ENCODE data around the gene MIF4GD. TPM values are rescaled to one million over a fixed set of nuclear protein-coding genes. Genes with fewer than 3 reads are reported as not detected.
A peak's percentile ranks its signal among the peaks of the same experiment; 100 is the strongest.

Gene MIF4GD
- total and polyA plus RNA-seq, 9 of the 15 experiments (the other 6 are each of a cell fraction or from before 2014, with no cell fraction given): 11.8 to 63.8 (median 28.1) TPM

DNA sequence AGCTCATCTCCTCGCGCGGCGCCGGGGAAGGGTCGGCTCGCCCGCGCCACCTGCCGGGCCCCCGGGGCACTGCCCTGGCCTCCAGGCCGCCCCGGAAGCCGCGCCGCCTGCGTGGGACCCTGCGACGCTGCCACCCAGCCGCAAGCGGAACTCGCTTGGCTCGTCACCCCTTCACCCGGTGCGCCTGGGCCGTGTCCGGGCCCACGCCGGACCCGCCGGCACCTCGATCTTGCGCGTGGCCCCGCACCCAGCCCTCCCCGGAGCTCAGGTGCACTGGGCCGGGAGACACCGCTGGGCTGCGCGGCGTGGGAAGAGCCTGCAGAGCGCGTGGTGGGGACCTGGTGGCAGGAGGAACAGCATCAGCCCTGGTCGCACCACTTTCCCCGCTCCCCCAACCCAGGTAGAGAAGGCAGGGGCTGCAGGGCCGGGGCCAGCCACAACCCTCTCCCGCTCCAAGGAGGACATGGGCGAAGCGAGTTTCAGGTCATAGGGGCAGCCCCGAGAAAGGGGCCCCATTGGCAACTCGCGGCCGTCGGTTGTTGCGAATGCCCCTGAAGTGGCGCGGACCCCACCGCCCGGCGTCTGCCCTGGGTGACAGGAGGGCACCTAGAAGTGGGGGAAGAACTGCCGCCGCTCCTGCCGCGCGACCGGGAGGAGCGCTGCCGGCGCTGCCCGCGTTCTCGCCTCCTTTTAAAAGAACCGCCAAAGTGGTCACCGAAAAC, 363 bp upstream of the MIF4GD start (continued):
- no peak for TF ChIP-seq ZNF668 (CRISPR knock-in tag; IDR thresholded peaks at IDR 0.05)
- peak; percentile 65; the same call in 1 of the 2 replicates for TF ChIP-seq ETS1 (conservative IDR thresholded peaks at IDR 0.05; ENCODE audit: control insufficient read depth, low read depth, low read length)
- TF ChIP-seq, protein P1, sequence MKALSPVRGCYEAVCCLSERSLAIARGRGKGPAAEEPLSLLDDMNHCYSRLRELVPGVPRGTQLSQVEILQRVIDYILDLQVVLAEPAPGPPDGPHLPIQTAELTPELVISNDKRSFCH (CRISPR knock-in tag; IDR thresholded peaks at IDR 0.05): no peak
- TF ChIP-seq, protein P1 (tag; IDR thresholded peaks at IDR 0.05): no peak
- TF ChIP-seq TCF15 (CRISPR knock-in tag; IDR thresholded peaks at IDR 0.05): no peak
- peak; percentile 77; the same call in 1 of the 2 replicates for TF ChIP-seq ETV5 (CRISPR knock-in tag; IDR thresholded peaks at IDR 0.05; ENCODE audit: low read depth)
- TF ChIP-seq RB1 (IDR thresholded peaks at IDR 0.05; ENCODE audit: low read depth): peak; percentile 97
- TF ChIP-seq, protein P2, sequence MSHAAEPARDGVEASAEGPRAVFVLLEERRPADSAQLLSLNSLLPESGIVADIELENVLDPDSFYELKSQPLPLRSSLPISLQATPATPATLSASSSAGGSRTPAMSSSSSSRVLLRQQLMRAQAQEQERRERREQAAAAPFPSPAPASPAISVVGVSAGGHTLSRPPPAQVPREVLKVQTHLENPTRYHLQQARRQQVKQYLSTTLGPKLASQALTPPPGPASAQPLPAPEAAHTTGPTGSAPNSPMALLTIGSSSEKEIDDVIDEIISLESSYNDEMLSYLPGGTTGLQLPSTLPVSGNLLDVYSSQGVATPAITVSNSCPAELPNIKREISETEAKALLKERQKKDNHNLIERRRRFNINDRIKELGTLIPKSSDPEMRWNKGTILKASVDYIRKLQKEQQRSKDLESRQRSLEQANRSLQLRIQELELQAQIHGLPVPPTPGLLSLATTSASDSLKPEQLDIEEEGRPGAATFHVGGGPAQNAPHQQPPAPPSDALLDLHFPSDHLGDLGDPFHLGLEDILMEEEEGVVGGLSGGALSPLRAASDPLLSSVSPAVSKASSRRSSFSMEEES (CRISPR knock-in tag; IDR thresholded peaks at IDR 0.05): no peak
- TF ChIP-seq CREM (IDR thresholded peaks at IDR 0.05; ENCODE audit: low read depth): peak; percentile 97
- TF ChIP-seq, protein P3, sequence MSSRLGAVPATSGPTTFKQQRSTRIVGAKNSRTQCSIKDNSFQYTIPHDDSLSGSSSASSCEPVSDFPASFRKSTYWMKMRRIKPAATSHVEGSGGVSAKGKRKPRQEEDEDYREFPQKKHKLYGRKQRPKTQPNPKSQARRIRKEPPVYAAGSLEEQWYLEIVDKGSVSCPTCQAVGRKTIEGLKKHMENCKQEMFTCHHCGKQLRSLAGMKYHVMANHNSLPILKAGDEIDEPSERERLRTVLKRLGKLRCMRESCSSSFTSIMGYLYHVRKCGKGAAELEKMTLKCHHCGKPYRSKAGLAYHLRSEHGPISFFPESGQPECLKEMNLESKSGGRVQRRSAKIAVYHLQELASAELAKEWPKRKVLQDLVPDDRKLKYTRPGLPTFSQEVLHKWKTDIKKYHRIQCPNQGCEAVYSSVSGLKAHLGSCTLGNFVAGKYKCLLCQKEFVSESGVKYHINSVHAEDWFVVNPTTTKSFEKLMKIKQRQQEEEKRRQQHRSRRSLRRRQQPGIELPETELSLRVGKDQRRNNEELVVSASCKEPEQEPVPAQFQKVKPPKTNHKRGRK (tag; IDR thresholded peaks at IDR 0.05): no peak
- TF ChIP-seq, protein P4, sequence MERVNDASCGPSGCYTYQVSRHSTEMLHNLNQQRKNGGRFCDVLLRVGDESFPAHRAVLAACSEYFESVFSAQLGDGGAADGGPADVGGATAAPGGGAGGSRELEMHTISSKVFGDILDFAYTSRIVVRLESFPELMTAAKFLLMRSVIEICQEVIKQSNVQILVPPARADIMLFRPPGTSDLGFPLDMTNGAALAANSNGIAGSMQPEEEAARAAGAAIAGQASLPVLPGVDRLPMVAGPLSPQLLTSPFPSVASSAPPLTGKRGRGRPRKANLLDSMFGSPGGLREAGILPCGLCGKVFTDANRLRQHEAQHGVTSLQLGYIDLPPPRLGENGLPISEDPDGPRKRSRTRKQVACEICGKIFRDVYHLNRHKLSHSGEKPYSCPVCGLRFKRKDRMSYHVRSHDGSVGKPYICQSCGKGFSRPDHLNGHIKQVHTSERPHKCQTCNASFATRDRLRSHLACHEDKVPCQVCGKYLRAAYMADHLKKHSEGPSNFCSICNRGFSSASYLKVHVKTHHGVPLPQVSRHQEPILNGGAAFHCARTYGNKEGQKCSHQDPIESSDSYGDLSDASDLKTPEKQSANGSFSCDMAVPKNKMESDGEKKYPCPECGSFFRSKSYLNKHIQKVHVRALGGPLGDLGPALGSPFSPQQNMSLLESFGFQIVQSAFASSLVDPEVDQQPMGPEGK (CRISPR knock-in tag; IDR thresholded peaks at IDR 0.05; ENCODE audit: borderline replicate concordance): no peak
- TF ChIP-seq FOXM1 (IDR thresholded peaks at IDR 0.05; ENCODE audit: low read depth): no peak
- peak; percentile 44; the same call in 1 of the 2 replicates for TF ChIP-seq FOXM1 (CRISPR knock-in tag; IDR thresholded peaks at IDR 0.05; ENCODE audit: low read depth)
- TF ChIP-seq NR2C1 (IDR thresholded peaks at IDR 0.05): no peak
- no peak for TF ChIP-seq NR2C1 (tag; IDR thresholded peaks at IDR 0.05)
- no peak for TF ChIP-seq POLR2B (IDR thresholded peaks at IDR 0.05; ENCODE audit: low read depth, partially characterized antibody)
- 0 out of 2 replicates have a peak, but pooled peaks have one; percentile 82 for TF ChIP-seq RBM14 (IDR thresholded peaks at IDR 0.05; ENCODE audit: borderline replicate concordance, insufficient read depth, low read depth, low read length)
- peak; percentile 65; the same call in 1 of the 2 replicates for TF ChIP-seq ZBTB33 (CRISPR knock-in tag; IDR thresholded peaks at IDR 0.05)

Measured in K562 (cell line).